ENCODE results near the gene CSRNP3. TPM values are rescaled to one million over a fixed set of nuclear protein-coding genes. Genes with fewer than 3 reads are reported as not detected.

Gene CSRNP3
- total and polyA plus RNA-seq, 10 of the 15 experiments (the other 5 are each of a cell fraction or from before 2014, with no cell fraction given): 0.03 to 5.2 (median 0.11) TPM; not detected in 1

DNA sequence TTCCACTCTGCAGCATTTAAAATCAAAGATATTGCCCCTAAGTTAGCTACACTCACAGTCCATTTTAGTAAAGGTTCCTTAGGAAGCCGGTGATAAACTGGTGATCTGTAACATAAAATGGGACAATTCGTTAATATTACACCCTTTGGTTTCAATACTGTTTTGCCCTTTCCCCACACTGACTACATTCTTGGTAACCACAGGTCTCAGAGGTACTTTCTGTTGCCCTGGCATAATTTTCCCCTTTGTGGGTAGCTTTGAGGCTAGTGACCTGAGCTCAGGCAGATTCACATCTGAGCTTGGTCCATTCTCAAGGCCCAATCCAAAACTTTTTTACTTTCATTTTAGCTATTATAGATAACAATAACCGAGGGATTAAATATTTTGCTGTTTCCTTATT is 32.9 kb upstream of the CSRNP3 start:
- ATAC-seq (peak; percentile 89), FAIRE-seq (no peak), DNase-seq (ENCODE audit: low read depth, low spot score) (no peak)
- Histone ChIP-seq H3K9ac (ENCODE audit: control insufficient read depth, insufficient read depth, low read length) (no peak overlapping the region), H3K36me3 (ENCODE audit: control insufficient read depth in 2 of 2, insufficient read depth in 2 of 2, low read length in 1 of 2) (no peaks in the 10 kb centered on the region), H3K79me2 (ENCODE audit: control insufficient read depth, insufficient read depth, low read length) (no peaks in the 10 kb centered on the region), H3K4me2 (ENCODE audit: control insufficient read depth, insufficient read depth) (no peak overlapping the region), H3K9me3 (replicated peaks; ENCODE audit: control insufficient read depth, insufficient read depth, low read length) (no peaks in the 10 kb centered on the region), H3K27me3 (replicated peaks in 1 of 2; ENCODE audit: control insufficient read depth in 2 of 2, insufficient read depth in 2 of 2, low read length in 1 of 2) (no peaks in the 10 kb centered on the region), H3K4me1 (ENCODE audit: control insufficient read depth, insufficient read depth, low read length) (no peaks in the 10 kb centered on the region), H4K20me1 (ENCODE audit: control insufficient read depth, insufficient read depth) (no peaks in the 10 kb centered on the region), H3K4me3 (no peak overlapping the region), H3K27ac (ENCODE audit: control insufficient read depth, insufficient read depth) (no peak overlapping the region), H2AFZ (ENCODE audit: control insufficient read depth, low read depth, low read length) (no peak overlapping the region)
- WGBS (ENCODE audit: insufficient coverage, insufficient replicate concordance, low lambda C conversion rate, missing lambda C conversion rate): 8% methylated on average over 3 of the region's 3 CpGs
- ChIA-PET POLR2A (interaction anchor here (0.6 to 2.2 kb wide), 7 partner anchors 9 to 256 kb away, joined by 3 to 12 read pairs (median 3); no protein-coding TSS in a partner anchor), CTCF (interaction anchor here (0.7 to 5.0 kb wide), 16 partner anchors 9 to 438 kb away, joined by 3 to 26 read pairs (median 5); no protein-coding TSS in a partner anchor), RAD21 (ENCODE audit: unreplicated experiment) (interaction anchor here (0.7 to 3.4 kb wide), 19 partner anchors 9 to 438 kb away, joined by 3 to 16 read pairs (median 5); no protein-coding TSS in a partner anchor), SMC1A (ENCODE audit: uncharacterized antibody, unreplicated experiment) (interaction anchor here (0.6 to 10.1 kb wide), 33 partner anchors 8 to 1943 kb away, joined by 3 to 107 read pairs (median 5); no protein-coding TSS in a partner anchor)
- in situ Hi-C loops (cut with MboI) (no loop called here), intact Hi-C loops (cut with micrococcal nuclease; ENCODE audit: unreplicated experiment) (no loop called here)
- BruUV-seq (replicated peaks): no TSS peak
- TF ChIP-seq BCL11A (IDR thresholded peaks at IDR 0.05; ENCODE audit: low read depth, low read length) (no peak), NR2F1 (conservative IDR thresholded peaks at IDR 0.05) (0 out of 2 replicates have a peak, but pooled peaks have one; percentile 36), IKZF2 (IDR thresholded peaks at IDR 0.05) (peak; percentile 69 to 83; a peak in 1 of 4 replicates), MTA2 (IDR thresholded peaks at IDR 0.05; ENCODE audit: low read depth) (peak; percentile 54; the same call in 1 of the 2 replicates), TCF7 (IDR thresholded peaks at IDR 0.05; ENCODE audit: borderline replicate concordance) (no peak), ZNF207 (IDR thresholded peaks at IDR 0.05; ENCODE audit: borderline replicate concordance) (no peak), POU2F2 (IDR thresholded peaks at IDR 0.05; ENCODE audit: borderline replicate concordance, low read depth, low read length) (no peak), ZNF384 (IDR thresholded peaks at IDR 0.05; ENCODE audit: borderline replicate concordance, low read depth, low read length) (no peak), DPF2 (IDR thresholded peaks at IDR 0.05) (peak; percentile 67), TARDBP (IDR thresholded peaks at IDR 0.05; ENCODE audit: borderline replicate concordance) (no peak), RB1 (IDR thresholded peaks at IDR 0.05; ENCODE audit: borderline replicate concordance) (no peak), POLR2A (IDR thresholded peaks at IDR 0.05; ENCODE audit: low read depth, low read length) (no peak)
- TF ChIP-seq, protein P1, sequence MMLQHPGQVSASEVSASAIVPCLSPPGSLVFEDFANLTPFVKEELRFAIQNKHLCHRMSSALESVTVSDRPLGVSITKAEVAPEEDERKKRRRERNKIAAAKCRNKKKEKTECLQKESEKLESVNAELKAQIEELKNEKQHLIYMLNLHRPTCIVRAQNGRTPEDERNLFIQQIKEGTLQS (IDR thresholded peaks at IDR 0.05; ENCODE audit: borderline replicate concordance, extremely low read depth, low read depth, low read length): no peak
- TF ChIP-seq, protein P2, sequence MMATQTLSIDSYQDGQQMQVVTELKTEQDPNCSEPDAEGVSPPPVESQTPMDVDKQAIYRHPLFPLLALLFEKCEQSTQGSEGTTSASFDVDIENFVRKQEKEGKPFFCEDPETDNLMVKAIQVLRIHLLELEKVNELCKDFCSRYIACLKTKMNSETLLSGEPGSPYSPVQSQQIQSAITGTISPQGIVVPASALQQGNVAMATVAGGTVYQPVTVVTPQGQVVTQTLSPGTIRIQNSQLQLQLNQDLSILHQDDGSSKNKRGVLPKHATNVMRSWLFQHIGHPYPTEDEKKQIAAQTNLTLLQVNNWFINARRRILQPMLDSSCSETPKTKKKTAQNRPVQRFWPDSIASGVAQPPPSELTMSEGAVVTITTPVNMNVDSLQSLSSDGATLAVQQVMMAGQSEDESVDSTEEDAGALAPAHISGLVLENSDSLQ (IDR thresholded peaks at IDR 0.05): no peak
- TF ChIP-seq, protein P3, sequence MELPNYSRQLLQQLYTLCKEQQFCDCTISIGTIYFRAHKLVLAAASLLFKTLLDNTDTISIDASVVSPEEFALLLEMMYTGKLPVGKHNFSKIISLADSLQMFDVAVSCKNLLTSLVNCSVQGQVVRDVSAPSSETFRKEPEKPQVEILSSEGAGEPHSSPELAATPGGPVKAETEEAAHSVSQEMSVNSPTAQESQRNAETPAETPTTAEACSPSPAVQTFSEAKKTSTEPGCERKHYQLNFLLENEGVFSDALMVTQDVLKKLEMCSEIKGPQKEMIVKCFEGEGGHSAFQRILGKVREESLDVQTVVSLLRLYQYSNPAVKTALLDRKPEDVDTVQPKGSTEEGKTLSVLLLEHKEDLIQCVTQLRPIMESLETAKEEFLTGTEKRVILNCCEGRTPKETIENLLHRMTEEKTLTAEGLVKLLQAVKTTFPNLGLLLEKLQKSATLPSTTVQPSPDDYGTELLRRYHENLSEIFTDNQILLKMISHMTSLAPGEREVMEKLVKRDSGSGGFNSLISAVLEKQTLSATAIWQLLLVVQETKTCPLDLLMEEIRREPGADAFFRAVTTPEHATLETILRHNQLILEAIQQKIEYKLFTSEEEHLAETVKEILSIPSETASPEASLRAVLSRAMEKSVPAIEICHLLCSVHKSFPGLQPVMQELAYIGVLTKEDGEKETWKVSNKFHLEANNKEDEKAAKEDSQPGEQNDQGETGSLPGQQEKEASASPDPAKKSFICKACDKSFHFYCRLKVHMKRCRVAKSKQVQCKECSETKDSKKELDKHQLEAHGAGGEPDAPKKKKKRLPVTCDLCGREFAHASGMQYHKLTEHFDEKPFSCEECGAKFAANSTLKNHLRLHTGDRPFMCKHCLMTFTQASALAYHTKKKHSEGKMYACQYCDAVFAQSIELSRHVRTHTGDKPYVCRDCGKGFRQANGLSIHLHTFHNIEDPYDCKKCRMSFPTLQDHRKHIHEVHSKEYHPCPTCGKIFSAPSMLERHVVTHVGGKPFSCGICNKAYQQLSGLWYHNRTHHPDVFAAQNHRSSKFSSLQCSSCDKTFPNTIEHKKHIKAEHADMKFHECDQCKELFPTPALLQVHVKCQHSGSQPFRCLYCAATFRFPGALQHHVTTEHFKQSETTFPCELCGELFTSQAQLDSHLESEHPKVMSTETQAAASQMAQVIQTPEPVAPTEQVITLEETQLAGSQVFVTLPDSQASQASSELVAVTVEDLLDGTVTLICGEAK (IDR thresholded peaks at IDR 0.05; ENCODE audit: borderline replicate concordance): no peak
- TF ChIP-seq, protein P4, sequence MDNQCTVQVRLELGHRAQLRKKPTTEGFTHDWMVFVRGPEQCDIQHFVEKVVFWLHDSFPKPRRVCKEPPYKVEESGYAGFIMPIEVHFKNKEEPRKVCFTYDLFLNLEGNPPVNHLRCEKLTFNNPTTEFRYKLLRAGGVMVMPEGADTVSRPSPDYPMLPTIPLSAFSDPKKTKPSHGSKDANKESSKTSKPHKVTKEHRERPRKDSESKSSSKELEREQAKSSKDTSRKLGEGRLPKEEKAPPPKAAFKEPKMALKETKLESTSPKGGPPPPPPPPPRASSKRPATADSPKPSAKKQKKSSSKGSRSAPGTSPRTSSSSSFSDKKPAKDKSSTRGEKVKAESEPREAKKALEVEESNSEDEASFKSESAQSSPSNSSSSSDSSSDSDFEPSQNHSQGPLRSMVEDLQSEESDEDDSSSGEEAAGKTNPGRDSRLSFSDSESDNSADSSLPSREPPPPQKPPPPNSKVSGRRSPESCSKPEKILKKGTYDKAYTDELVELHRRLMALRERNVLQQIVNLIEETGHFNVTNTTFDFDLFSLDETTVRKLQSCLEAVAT (IDR thresholded peaks at IDR 0.05): 0 out of 2 replicates have a peak, but pooled peaks have one; percentile 16
- TF ChIP-seq, protein P5, sequence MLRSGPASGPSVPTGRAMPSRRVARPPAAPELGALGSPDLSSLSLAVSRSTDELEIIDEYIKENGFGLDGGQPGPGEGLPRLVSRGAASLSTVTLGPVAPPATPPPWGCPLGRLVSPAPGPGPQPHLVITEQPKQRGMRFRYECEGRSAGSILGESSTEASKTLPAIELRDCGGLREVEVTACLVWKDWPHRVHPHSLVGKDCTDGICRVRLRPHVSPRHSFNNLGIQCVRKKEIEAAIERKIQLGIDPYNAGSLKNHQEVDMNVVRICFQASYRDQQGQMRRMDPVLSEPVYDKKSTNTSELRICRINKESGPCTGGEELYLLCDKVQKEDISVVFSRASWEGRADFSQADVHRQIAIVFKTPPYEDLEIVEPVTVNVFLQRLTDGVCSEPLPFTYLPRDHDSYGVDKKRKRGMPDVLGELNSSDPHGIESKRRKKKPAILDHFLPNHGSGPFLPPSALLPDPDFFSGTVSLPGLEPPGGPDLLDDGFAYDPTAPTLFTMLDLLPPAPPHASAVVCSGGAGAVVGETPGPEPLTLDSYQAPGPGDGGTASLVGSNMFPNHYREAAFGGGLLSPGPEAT (IDR thresholded peaks at IDR 0.05; ENCODE audit: low read depth): peak; percentile 66; the same call in 1 of the 2 replicates

Measured in GM12878 (cell line).